HepG2 (cell line): Measurements from ENCODE around the gene SYVN1. TPM values are rescaled to one million over a fixed set of nuclear protein-coding genes. Genes with fewer than 3 reads are reported as not detected.

Experiments used
- BORCS8-MEF2B ChIP-seq: sonication (generic); formaldehyde crosslinking; IDR thresholded peaks from 2 replicates; pipeline ENCODE4 v1.8.0; 2022; ENCODE audit warnings: mild to moderate bottlenecking, missing genetic modification reagents
- CEBPB ChIP-seq: IDR thresholded peaks from 2 replicates; pipeline ENCODE4 v1.6.1; 2011; ENCODE audit warnings: low read depth, low read length, improper control_type of control experiment, borderline replicate concordance
- CENPX ChIP-seq: sonication (generic); formaldehyde crosslinking; IDR thresholded peaks from 2 replicates; pipeline ENCODE4 v1.9.0; 2021; ENCODE audit warnings: mild to moderate bottlenecking, missing genetic modification reagents, moderate library complexity
- FOXC1 ChIP-seq: sonication (generic); formaldehyde crosslinking; IDR thresholded peaks from 2 replicates; pipeline ENCODE4 v1.8.0; 2022; ENCODE audit warnings: mild to moderate bottlenecking, missing genetic modification reagents, borderline replicate concordance
- GLI4 ChIP-seq: sonication (generic); formaldehyde crosslinking; IDR thresholded peaks from 2 replicates; pipeline ENCODE4 v1.5.1; 2020; ENCODE audit warnings: missing genetic modification reagents, mild to moderate bottlenecking, moderate library complexity, borderline replicate concordance
- HIC2 ChIP-seq: sonication (generic); formaldehyde crosslinking; IDR thresholded peaks from 2 replicates; pipeline ENCODE4 v1.9.0; 2022; ENCODE audit warnings: low read depth, missing genetic modification reagents
- MAX ChIP-seq: IDR thresholded peaks from 2 replicates; pipeline ENCODE4 v1.6.1; 2012; ENCODE audit warnings: inconsistent platforms
- MIER3 ChIP-seq: IDR thresholded peaks from 2 replicates; pipeline ENCODE4 v1.6.1; 2016; ENCODE audit warnings: missing compliant biosample characterization, borderline replicate concordance
- SMARCE1 ChIP-seq: fragments of 450-650 bp; IDR thresholded peaks from 2 replicates; pipeline ENCODE4 v1.6.1; 2017; ENCODE audit warnings: borderline replicate concordance
- YY1 ChIP-seq: IDR thresholded peaks from 2 replicates; pipeline ENCODE4 v1.6.1; 2011; ENCODE audit warnings: low read length, low read depth, moderate library complexity, mild to moderate bottlenecking; ENCODE audit not compliant: insufficient read depth, insufficient replicate concordance
- ZBTB44 ChIP-seq: sonication (generic); formaldehyde crosslinking; IDR thresholded peaks from 2 replicates; pipeline ENCODE4 v1.4.0; 2020; ENCODE audit warnings: missing genetic modification reagents
- ZMYM4 ChIP-seq: sonication (generic); formaldehyde crosslinking; IDR thresholded peaks from 2 replicates; pipeline ENCODE4 v1.8.1; 2023; ENCODE audit warnings: mild to moderate bottlenecking, missing genetic modification reagents
- ZNF256 ChIP-seq: sonication (generic); formaldehyde crosslinking; conservative IDR thresholded peaks from 2 replicates; pipeline ENCODE4 v1.4.0; 2020; ENCODE audit warnings: missing genetic modification reagents
- ZNF326 ChIP-seq: sonication (generic); formaldehyde crosslinking; IDR thresholded peaks from 2 replicates; pipeline ENCODE4 v1.4.0; 2020; ENCODE audit warnings: missing genetic modification reagents, borderline replicate concordance
- ZNF513 ChIP-seq: sonication (generic); formaldehyde crosslinking; conservative IDR thresholded peaks from 2 replicates; pipeline ENCODE4 v1.5.0; 2020; ENCODE audit warnings: missing genetic modification reagents
- ZNF672 ChIP-seq: sonication (generic); formaldehyde crosslinking; IDR thresholded peaks from 2 replicates; pipeline ENCODE4 v1.8.1; 2022; ENCODE audit warnings: missing genetic modification reagents
- ZNF770 ChIP-seq: sonication (generic); formaldehyde crosslinking; IDR thresholded peaks from 2 replicates; pipeline ENCODE4 v1.5.0; 2020; ENCODE audit warnings: mild to moderate bottlenecking, missing genetic modification reagents
- ZNF784 ChIP-seq: sonication (generic); formaldehyde crosslinking; IDR thresholded peaks from 2 replicates; pipeline ENCODE4 v1.5.1; 2020; ENCODE audit warnings: missing genetic modification reagents, mild to moderate bottlenecking, borderline replicate concordance
- polyA plus RNA-seq, 8 experiments: library from polyadenylated mRNA; depleted of rRNA in 3 of 8; stranded (reverse) in 7 of 8; unstranded in 1 of 8; fragments of >200 nt; fragmentation: Illumina TruSeq in 4 of 8; extraction: Trizol in 4 of 8; gene quantifications; 2 replicates each; pipeline versions ENCODE4 v1.2.1 to v1.2.3, GENCODE V29; 2011 to 2016; ENCODE audit warnings: low read depth in 4 of 8, missing spikeins in 1 of 8, mixed read lengths in 1 of 8; ENCODE audit not compliant: insufficient read depth in 1 of 8
- total RNA-seq, 5 experiments: library from RNA; depleted of rRNA; stranded (reverse); fragments of >200 nt; fragmentation: Illumina TruSeq; extraction: Trizol; gene quantifications; 2 replicates each; pipeline ENCODE4 v1.2.3, GENCODE V29; 2016; ENCODE audit warnings: low read depth in 1 of 5

The SYVN1 gene
- total and polyA plus RNA-seq, 2 of the 13 experiments (the other 11 are each of a cell fraction or from before 2014, with no cell fraction given) = 10.3 to 22.5 TPM

- TF ChIP-seq ZNF513 (CRISPR knock-in tag) = no peak
- peak; percentile 53; the same call in 1 of the 2 replicates for TF ChIP-seq ZNF672 (CRISPR knock-in tag)
- TF ChIP-seq ZNF326 (CRISPR knock-in tag) = no peak
- peak; percentile 25; the same call in 1 of the 2 replicates for TF ChIP-seq ZNF784 (CRISPR knock-in tag)
- no peak for TF ChIP-seq ZNF256
- TF ChIP-seq MAX = peak; percentile 86
- peak; percentile 90 for TF ChIP-seq MIER3 (CRISPR knock-in tag)
- TF ChIP-seq CEBPB = no peak
- TF ChIP-seq ZNF770 (CRISPR knock-in tag) = no peak
- TF ChIP-seq SMARCE1 = no peak
- peak; percentile 64 for TF ChIP-seq YY1
- TF ChIP-seq FOXC1 = 0 out of 2 replicates have a peak, but pooled peaks have one; percentile 42
- peak; percentile 50; the same call in 1 of the 2 replicates for TF ChIP-seq ZBTB44
- TF ChIP-seq HIC2 = no peak
- TF ChIP-seq BORCS8-MEF2B = peak; percentile 97
- TF ChIP-seq GLI4 = no peak
- TF ChIP-seq CENPX (CRISPR knock-in tag) = no peak
- peak; percentile 90 for TF ChIP-seq ZMYM4 (CRISPR knock-in tag)
These were observed 50.3 kb downstream of the SYVN1 start, which contains the start of the genes CDCA5 and ZFPL1 (continued) for GRCh38 chr11:65083834-65084597.
